KG1 (cell line): ENCODE data around the gene SUPT3H.
"Not testable (repeated sequence)": the region's sequence is repeated elsewhere in the genome, so short reads cannot be mapped to it uniquely, and the experiment has no call there.

ENCODE experiments used
- DNase-seq: peaks from one replicate; lab custom pipeline; 2025; lab: John Stamatoyannopoulos, UW

The SUPT3H gene

GRCh38 chr6:45174045-45174444 is 203.7 kb downstream of the SUPT3H start:
- DNase-seq = no peak

- no peak for DNase-seq
These were observed 206.4 kb downstream of the SUPT3H start for GRCh38 chr6:45171380-45171779.

GRCh38 chr6:45170309-45170708 is 207.4 kb downstream of the SUPT3H start:
- DNase-seq = no peak

GRCh38 chr6:45169815-45170214 is 207.9 kb downstream of the SUPT3H start:
- DNase-seq = no peak

- DNase-seq = no peak
These were observed 213.6 kb downstream of the SUPT3H start for GRCh38 chr6:45163952-45164766.

DNA sequence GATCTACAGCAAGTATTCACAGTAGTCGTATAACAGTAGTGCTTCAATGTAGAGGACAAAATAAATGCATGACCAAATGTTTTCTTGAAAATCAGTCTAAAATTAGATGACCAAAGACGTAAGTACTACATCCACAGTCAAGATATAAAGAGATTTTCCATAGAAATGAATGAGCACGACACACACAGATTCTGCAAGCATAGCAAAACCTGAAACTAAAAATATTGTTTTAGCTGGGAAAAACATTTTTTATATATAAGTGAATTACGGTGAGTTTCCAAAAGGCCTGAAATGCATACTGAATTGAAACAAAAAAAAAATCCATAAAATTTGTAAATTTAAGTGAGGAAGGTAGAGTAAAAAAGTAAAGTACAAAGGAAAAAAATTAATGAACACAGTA is 217.4 kb downstream of the SUPT3H start:
- no peak for DNase-seq

- DNase-seq = no peak
These were observed 221.7 kb downstream of the SUPT3H start for GRCh38 chr6:45156075-45156474.

DNA sequence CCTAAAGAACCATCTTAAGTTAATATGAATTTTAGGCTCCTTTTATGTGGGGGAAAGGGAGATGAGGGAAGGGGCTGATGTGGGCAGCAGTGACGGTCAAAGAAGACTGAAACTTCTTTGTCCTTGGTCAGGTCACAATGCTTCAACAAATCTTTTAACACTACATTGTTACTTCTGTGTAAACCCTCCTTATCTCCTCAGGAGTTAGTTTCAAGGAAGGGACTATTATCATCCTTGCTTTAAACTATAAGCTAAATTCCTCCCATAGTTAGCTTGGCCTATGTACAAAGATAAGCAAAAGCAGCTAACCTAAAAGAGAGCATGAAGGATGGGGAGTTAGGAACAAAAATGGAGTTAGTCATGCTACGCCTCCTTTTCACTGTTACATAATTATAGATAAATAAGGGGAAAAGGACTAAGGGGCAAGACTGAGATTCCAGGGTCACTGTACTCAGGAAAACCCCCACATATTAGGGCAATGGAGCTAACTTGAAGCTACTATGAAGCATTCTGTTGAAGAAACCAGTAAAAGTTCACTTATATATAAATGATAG is 222.3 kb downstream of the SUPT3H start:
- DNase-seq = no peak

- DNase-seq = no peak
These were observed 223.1 kb downstream of the SUPT3H start for GRCh38 chr6:45154679-45155078.

DNA sequence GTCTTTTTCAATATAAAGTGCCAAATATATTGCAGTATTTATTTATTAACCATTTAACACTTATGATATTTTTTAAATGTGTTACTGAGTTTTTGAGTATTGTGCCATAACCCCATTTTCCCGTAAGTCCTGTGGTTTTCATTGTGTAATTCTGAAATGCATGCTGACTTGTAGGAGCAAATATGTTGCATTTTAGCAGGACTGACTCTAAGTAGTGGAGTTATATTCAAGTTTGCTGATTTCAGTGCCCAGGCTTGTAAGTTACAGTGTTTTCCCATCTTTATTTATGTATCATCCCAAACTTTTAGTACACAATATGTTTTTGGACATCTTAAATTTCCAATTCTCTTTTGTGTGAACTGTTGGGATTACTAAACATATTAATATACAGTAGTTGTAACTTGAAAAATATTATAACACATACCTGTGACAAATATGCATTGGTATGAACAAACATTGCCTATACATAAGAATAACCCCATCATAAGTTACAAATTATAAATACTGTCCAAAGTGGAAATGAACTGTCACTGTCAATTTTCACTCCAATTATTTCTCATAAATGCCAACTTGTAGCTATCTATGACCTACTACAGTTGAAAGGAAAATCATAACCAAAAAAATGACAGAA is 228.9 kb downstream of the SUPT3H start:
- no peak for DNase-seq

- DNase-seq = no peak
These were observed 229.5 kb downstream of the SUPT3H start for GRCh38 chr6:45148278-45148677.

DNA sequence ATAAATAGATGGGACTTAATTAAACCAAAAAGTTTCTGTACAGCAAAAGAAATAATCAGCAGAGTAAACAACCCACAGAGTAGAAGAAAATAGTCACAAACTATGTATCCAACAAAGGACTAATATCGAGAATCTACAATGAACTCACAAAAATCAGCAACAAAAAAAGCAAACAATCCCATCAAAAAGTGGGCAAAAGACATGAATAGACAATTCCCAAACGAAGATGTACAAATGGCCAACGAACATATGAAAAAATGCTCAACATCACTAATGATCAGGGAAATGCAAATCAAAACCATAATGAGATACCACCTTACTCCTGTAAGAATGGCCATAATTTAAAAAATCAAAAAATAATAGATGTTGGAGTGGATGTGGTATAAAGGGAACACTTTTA is 232.1 kb downstream of the SUPT3H start:
- not testable (repeated sequence) for DNase-seq

- no peak for DNase-seq
These were observed 239.0 kb downstream of the SUPT3H start for GRCh38 chr6:45138765-45139164.

DNA sequence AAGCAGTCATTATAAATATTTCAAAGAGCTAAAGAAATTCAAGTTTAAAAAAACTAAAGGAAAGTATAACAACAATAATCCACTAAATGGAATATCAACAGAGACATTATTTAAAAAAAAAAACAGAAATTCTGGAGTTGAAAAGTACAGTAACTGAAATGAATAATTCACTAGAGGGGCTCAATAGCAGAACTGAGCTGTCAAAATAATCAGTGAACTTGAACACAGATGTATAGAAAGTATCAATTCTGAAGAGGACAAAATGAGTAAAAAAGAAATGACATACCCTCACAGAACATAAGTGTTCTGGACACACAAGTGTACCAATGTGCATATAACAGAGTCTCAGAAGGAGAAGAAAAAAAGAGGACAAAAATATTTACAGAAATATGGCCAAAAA is 241.2 kb downstream of the SUPT3H start:
- no peak for DNase-seq

DNA sequence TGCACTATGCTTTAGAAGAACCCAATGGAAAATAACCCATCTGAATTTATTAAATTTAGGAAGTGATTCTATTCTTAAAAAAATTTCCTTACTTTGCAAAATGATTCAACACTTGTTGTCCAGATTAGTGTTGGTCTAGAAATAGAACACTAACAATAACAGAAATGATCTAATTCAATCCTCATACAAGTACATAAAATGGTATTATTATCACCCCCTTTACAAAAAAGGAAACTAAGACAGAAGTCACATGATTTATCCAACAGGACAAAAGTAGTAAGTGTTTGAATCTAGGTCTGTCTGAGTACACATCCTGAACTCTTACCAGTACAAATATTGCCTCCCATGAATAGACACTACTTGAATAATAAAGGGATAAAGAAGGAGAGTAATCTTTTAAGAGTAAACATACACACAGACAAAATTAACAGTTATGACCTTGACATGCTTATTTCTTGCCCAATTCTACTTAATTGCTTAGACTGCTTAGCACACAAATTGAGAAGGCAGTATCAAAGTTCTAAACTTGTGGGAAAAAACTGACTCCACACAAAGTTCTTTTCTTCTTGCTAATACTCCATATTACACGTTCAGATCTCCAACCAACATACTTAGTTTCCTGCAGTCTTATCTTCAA is 245.0 kb downstream of the SUPT3H start:
- DNase-seq = no peak

DNA sequence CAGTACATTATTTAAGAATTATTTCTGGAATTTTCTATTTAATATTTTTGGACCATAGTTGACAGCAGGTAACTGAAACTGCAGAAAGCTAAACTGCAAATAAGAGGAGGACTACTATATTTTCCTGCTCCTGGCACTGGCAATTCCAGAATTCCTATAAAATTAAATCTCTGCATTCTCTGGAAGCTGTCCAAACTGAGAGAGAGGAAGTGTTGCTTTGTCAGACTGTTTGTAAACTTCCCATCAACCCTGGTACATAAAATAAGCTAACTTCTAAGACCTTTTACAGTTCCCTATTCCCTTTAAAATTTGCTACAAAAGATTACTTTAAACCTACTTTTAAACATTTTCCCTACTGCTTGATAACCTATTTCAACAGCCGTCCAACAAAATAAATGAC is 245.7 kb downstream of the SUPT3H start:
- no peak for DNase-seq

- no peak for DNase-seq
These were observed 248.7 kb downstream of the SUPT3H start for GRCh38 chr6:45129051-45129450.

DNA sequence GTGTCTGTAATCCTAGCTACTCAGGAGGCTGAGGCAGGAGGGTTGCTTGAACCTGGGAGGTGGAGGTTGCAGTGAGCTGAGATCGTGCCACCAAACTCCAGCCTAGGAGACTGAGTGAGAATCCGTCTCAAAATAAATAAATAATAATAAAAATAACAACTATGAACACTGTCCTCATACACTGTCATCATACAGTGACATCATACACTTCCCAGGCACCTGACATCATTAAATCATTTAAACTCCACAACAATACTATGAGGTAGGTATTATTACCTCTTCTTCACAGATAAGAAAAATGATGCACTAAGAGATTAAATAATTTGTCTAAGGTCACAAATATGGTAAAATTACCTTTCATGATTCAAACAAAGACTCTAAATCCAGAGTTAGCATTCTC is 250.5 kb downstream of the SUPT3H start:
- DNase-seq = no peak

- no peak for DNase-seq
These were observed 251.7 kb downstream of the SUPT3H start for GRCh38 chr6:45126033-45126432.

DNA sequence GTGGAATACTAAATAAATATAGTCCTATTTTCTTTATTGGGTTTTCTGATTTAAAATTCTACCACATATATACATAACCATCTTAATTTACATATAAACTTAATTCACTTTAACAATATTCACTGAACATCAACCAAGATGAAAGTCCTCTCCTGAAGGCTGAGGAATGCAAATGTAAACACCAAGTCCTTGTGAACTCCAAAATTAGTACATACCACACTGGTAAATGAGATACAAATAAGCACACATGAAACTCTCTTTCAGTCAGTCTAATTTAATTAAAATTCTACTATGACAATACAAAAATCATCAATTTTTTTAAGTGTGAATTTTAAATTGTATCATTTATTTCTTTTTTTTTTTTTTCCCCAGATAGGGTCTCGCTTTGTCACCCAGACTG is 254.7 kb downstream of the SUPT3H start:
- no peak for DNase-seq

DNA sequence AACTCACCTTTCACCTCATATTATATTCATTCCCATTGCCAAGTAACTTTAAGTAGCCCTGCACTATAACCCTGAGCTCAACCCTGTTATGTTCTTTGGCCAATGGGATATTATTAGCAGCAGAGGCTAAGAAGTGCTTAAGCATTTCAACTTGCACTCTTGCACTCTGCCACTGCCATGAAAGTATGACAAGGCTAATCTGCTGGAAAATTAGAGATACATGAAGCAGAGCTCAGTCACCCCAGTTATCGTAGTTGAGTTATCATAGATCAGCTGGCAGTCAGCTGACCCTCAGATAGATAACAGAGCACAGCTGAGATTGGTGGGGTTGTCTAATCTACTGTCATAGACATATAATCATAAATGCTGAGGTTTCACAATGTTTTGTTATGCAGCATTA is 259.0 kb downstream of the SUPT3H start:
- DNase-seq = no peak

DNA sequence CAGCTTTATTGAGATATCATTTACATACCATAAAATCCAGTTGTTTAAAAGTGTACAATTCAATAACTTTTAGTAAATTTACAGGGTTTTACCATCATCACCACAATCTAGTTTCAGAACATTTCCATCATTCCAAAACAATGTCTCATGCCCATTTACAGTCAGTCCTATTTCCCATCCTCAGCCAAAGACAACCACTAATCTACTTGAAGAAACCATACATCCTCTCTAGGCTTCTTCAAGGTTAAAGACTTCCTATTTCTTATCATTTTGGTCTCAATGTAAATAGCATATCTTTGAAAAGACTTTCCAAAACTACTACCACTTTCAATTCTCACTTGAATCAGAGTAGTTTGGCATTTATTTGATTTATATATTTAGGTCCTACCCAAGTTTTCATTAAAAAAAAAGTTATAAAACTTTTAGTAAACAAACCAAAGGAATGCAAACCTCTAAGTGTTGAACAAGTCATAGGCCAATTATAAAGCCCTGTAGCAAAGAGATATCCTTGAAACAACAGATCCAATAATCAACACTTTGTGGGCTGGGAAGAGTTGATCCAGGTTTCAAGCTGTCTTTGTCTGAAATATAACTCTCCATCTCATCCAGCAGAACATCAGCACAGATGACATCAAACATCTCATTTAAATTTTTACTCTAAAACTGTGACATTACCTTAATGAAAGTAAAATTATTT is 260.9 kb downstream of the SUPT3H start:
- no peak for DNase-seq
